ENCODE results near the gene TSPAN15. TPM values are rescaled to one million over a fixed set of nuclear protein-coding genes. Genes with fewer than 3 reads are reported as not detected.

TSPAN15 gene
- total and polyA plus RNA-seq, 2 experiments from 2014 or later: 6.6 to 10.1 TPM

DNA sequence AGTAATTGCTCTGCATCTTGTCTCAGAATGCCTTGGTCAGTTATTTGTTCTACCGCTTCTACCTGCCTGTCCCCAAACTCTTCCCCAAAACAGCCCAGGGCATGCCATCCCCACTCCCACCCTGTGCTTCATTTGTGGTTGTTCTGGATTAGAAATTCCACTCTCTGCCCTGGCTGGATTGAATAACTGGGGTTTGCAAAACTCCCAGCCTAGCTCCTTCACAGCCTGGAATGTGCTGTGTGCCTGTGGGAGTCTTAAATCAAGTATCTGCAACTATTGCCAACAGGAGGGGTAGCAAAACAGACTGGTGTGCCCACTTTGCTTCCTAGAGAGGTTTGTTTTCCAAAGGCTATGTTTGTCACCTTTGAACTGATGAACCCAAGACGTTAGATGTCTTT is 24.2 kb downstream of the TSPAN15 start:
- H3K36me3 ChIP-seq (ENCODE audit: insufficient read depth): no peaks in the 10 kb centered on the region
- H3K4me3 ChIP-seq: no peak overlapping the region
- H3K27ac Mint-ChIP-seq: no peak overlapping the region
- H3K4me1 Mint-ChIP-seq: peaks cover 22% of the 10 kb centered on the region
- no peaks in the 10 kb centered on the region for H4K20me1 ChIP-seq (replicated peaks; ENCODE audit: insufficient read depth)
- no peaks in the 10 kb centered on the region for H3K36me3 Mint-ChIP-seq (ENCODE audit: low read depth)
- TF ChIP-seq EZH2phosphoT487 (IDR thresholded peaks at IDR 0.05; ENCODE audit: unreplicated experiment) (no peak), STAT1 (IDR thresholded peaks at IDR 0.05; ENCODE audit: unreplicated experiment) (no peak), NANOG (IDR thresholded peaks at IDR 0.05; ENCODE audit: borderline replicate concordance) (no peak), ZNF331 (CRISPR knock-in tag; IDR thresholded peaks at IDR 0.05; ENCODE audit: low read depth) (no peak), CREB1 (CRISPR knock-in tag; IDR thresholded peaks at IDR 0.05; ENCODE audit: low read depth) (no peak), JUNB (IDR thresholded peaks at IDR 0.05; ENCODE audit: unreplicated experiment) (no peak), POLR2AphosphoS5 (IDR thresholded peaks at IDR 0.05; ENCODE audit: low read depth) (no peak), ZNF114 (CRISPR knock-in tag; IDR thresholded peaks at IDR 0.05) (no peak), EZH2 (IDR thresholded peaks at IDR 0.05; ENCODE audit: low read depth, unreplicated experiment) (no peak)
- TF ChIP-seq, protein P1, sequence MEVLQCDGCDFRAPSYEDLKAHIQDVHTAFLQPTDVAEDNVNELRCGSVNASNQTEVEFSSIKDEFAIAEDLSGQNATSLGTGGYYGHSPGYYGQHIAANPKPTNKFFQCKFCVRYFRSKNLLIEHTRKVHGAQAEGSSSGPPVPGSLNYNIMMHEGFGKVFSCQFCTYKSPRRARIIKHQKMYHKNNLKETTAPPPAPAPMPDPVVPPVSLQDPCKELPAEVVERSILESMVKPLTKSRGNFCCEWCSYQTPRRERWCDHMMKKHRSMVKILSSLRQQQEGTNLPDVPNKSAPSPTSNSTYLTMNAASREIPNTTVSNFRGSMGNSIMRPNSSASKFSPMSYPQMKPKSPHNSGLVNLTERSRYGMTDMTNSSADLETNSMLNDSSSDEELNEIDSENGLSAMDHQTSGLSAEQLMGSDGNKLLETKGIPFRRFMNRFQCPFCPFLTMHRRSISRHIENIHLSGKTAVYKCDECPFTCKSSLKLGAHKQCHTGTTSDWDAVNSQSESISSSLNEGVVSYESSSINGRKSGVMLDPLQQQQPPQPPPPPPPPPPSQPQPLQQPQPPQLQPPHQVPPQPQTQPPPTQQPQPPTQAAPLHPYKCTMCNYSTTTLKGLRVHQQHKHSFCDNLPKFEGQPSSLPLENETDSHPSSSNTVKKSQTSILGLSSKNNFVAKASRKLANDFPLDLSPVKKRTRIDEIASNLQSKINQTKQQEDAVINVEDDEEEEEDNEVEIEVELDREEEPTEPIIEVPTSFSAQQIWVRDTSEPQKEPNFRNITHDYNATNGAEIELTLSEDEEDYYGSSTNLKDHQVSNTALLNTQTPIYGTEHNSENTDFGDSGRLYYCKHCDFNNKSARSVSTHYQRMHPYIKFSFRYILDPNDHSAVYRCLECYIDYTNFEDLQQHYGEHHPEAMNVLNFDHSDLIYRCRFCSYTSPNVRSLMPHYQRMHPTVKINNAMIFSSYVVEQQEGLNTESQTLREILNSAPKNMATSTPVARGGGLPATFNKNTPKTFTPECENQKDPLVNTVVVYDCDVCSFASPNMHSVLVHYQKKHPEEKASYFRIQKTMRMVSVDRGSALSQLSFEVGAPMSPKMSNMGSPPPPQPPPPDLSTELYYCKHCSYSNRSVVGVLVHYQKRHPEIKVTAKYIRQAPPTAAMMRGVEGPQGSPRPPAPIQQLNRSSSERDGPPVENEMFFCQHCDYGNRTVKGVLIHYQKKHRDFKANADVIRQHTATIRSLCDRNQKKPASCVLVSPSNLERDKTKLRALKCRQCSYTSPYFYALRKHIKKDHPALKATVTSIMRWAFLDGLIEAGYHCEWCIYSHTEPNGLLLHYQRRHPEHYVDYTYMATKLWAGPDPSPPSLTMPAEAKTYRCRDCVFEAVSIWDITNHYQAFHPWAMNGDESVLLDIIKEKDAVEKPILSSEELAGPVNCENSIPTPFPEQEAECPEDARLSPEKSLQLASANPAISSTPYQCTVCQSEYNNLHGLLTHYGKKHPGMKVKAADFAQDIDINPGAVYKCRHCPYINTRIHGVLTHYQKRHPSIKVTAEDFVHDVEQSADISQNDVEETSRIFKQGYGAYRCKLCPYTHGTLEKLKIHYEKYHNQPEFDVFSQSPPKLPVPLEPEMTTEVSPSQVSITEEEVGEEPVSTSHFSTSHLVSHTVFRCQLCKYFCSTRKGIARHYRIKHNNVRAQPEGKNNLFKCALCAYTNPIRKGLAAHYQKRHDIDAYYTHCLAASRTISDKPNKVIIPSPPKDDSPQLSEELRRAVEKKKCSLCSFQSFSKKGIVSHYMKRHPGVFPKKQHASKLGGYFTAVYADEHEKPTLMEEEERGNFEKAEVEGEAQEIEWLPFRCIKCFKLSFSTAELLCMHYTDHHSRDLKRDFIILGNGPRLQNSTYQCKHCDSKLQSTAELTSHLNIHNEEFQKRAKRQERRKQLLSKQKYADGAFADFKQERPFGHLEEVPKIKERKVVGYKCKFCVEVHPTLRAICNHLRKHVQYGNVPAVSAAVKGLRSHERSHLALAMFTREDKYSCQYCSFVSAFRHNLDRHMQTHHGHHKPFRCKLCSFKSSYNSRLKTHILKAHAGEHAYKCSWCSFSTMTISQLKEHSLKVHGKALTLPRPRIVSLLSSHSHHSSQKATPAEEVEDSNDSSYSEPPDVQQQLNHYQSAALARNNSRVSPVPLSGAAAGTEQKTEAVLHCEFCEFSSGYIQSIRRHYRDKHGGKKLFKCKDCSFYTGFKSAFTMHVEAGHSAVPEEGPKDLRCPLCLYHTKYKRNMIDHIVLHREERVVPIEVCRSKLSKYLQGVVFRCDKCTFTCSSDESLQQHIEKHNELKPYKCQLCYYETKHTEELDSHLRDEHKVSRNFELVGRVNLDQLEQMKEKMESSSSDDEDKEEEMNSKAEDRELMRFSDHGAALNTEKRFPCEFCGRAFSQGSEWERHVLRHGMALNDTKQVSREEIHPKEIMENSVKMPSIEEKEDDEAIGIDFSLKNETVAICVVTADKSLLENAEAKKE (CRISPR knock-in tag; IDR thresholded peaks at IDR 0.05): no peak
- TF ChIP-seq, protein P2, sequence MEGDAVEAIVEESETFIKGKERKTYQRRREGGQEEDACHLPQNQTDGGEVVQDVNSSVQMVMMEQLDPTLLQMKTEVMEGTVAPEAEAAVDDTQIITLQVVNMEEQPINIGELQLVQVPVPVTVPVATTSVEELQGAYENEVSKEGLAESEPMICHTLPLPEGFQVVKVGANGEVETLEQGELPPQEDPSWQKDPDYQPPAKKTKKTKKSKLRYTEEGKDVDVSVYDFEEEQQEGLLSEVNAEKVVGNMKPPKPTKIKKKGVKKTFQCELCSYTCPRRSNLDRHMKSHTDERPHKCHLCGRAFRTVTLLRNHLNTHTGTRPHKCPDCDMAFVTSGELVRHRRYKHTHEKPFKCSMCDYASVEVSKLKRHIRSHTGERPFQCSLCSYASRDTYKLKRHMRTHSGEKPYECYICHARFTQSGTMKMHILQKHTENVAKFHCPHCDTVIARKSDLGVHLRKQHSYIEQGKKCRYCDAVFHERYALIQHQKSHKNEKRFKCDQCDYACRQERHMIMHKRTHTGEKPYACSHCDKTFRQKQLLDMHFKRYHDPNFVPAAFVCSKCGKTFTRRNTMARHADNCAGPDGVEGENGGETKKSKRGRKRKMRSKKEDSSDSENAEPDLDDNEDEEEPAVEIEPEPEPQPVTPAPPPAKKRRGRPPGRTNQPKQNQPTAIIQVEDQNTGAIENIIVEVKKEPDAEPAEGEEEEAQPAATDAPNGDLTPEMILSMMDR (conservative IDR thresholded peaks at IDR 0.05; ENCODE audit: low read depth in 2 of 2): no peak
- TF ChIP-seq, protein P3, sequence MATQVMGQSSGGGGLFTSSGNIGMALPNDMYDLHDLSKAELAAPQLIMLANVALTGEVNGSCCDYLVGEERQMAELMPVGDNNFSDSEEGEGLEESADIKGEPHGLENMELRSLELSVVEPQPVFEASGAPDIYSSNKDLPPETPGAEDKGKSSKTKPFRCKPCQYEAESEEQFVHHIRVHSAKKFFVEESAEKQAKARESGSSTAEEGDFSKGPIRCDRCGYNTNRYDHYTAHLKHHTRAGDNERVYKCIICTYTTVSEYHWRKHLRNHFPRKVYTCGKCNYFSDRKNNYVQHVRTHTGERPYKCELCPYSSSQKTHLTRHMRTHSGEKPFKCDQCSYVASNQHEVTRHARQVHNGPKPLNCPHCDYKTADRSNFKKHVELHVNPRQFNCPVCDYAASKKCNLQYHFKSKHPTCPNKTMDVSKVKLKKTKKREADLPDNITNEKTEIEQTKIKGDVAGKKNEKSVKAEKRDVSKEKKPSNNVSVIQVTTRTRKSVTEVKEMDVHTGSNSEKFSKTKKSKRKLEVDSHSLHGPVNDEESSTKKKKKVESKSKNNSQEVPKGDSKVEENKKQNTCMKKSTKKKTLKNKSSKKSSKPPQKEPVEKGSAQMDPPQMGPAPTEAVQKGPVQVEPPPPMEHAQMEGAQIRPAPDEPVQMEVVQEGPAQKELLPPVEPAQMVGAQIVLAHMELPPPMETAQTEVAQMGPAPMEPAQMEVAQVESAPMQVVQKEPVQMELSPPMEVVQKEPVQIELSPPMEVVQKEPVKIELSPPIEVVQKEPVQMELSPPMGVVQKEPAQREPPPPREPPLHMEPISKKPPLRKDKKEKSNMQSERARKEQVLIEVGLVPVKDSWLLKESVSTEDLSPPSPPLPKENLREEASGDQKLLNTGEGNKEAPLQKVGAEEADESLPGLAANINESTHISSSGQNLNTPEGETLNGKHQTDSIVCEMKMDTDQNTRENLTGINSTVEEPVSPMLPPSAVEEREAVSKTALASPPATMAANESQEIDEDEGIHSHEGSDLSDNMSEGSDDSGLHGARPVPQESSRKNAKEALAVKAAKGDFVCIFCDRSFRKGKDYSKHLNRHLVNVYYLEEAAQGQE (IDR thresholded peaks at IDR 0.05; ENCODE audit: unreplicated experiment): no peak
- TF ChIP-seq, protein P4, sequence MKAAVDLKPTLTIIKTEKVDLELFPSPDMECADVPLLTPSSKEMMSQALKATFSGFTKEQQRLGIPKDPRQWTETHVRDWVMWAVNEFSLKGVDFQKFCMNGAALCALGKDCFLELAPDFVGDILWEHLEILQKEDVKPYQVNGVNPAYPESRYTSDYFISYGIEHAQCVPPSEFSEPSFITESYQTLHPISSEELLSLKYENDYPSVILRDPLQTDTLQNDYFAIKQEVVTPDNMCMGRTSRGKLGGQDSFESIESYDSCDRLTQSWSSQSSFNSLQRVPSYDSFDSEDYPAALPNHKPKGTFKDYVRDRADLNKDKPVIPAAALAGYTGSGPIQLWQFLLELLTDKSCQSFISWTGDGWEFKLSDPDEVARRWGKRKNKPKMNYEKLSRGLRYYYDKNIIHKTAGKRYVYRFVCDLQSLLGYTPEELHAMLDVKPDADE (IDR thresholded peaks at IDR 0.05): no peak
- no peaks in the 10 kb centered on the region for H3F3A ChIP-seq (replicated peaks; ENCODE audit: low read depth)
- H3K4me2 ChIP-seq: no peak overlapping the region
- no peak overlapping the region for H3K4me3 Mint-ChIP-seq
- H2AFZ ChIP-seq: no peak overlapping the region
- H3K27me3 ChIP-seq (ENCODE audit: insufficient read depth): no peaks in the 10 kb centered on the region
- H3K9me2 ChIP-seq (ENCODE audit: insufficient read depth): no peaks in the 10 kb centered on the region
- ATAC-seq: no peak
- H3K79me2 ChIP-seq (replicated peaks; ENCODE audit: insufficient read depth): no peaks in the 10 kb centered on the region
- peaks cover 4% of the 10 kb centered on the region; the same call in 1 of the 2 replicates for H3K4me1 ChIP-seq (ENCODE audit: insufficient read depth)
- H3K27ac ChIP-seq (ENCODE audit: low read depth): no peak overlapping the region
- peaks cover 9% of the 10 kb centered on the region for H3K27me3 Mint-ChIP-seq (ENCODE audit: insufficient read depth, low read depth, poor library complexity)
- H3K9me3 Mint-ChIP-seq: no peaks in the 10 kb centered on the region
- DNase-seq (ENCODE audit: low spot score): no peak

All from GM23338 (cell line).